AG04450 (cell line): ENCODE results near the gene ITK. TPM values are rescaled to one million over a fixed set of nuclear protein-coding genes. Genes with fewer than 3 reads are reported as not detected.

Experiments
- CTCF ChIA-PET: fragments of 300-600, 350-600 bp; formaldehyde crosslinking; extraction: SDS; loops from one replicate; lab custom pipeline; 2022; ENCODE audit warnings: antibody characterized with exemption, inconsistent platforms; lab: Charles Lee
- POLR2A ChIA-PET: fragments of 350-600 bp; formaldehyde crosslinking; extraction: SDS; loops from one replicate; lab custom pipeline; 2021; ENCODE audit warnings: antibody characterized with exemption, inconsistent platforms; lab: Yijun Ruan, JAX
- DNase-seq: peaks from one replicate; pipeline ENCODE4 v3.0.0-alpha.2; 2011; ENCODE audit warnings: low read depth, low spot score
- H3K27ac ChIP-seq: one replicate; pipeline ENCODE4 v1.5.1; 2012; ENCODE audit warnings: low read depth, low read length, control low read depth
- H3K27me3 ChIP-seq: one replicate; pipeline ENCODE4 v1.6.0; 2012; ENCODE audit warnings: low read length; ENCODE audit not compliant: control insufficient read depth, insufficient read depth
- H3K4me3 ChIP-seq: 2 replicates; pipeline ENCODE4 v1.5.1; 2011; ENCODE audit warnings: mild to moderate bottlenecking, low read depth, low read length, control low read depth
- H3K9me3 ChIP-seq: 2 replicates; pipeline ENCODE4 v1.5.1; 2012; ENCODE audit warnings: low read length; ENCODE audit not compliant: control insufficient read depth, insufficient read depth
- CTCF ChIP-seq: IDR thresholded peaks from 2 replicates; pipeline ENCODE4 v1.5.1; 2011; ENCODE audit warnings: low read depth, low read length, control low read depth, inconsistent platforms
- polyA plus RNA-seq: library from polyadenylated mRNA; depleted of rRNA; stranded (reverse); fragments of >200 nt; gene quantifications from 2 replicates; pipeline ENCODE4 v1.2.3, GENCODE V29; 2011

The ITK gene
- polyA plus RNA-seq, 1 experiment: not detected

- ChIA-PET POLR2A (no interaction called here), CTCF (no interaction called here)
- Histone ChIP-seq H3K27ac (no peak overlapping the region), H3K4me3 (no peak overlapping the region), H3K9me3 (no peaks in the 10 kb centered on the region), H3K27me3 (no peaks in the 10 kb centered on the region)
- TF ChIP-seq CTCF: no peak
- no peak for DNase-seq
Measured at GRCh38 chr5:157196045-157196444, 15.4 kb downstream of the ITK start.

- Histone ChIP-seq H3K27ac (no peak overlapping the region), H3K9me3 (no peaks in the 10 kb centered on the region), H3K4me3 (no peak overlapping the region), H3K27me3 (no peaks in the 10 kb centered on the region)
- TF ChIP-seq CTCF: no peak
- DNase-seq: no peak
- CTCF ChIA-PET: no interaction called here
- POLR2A ChIA-PET: no interaction called here
Measured at GRCh38 chr5:157197086-157197485, 16.4 kb downstream of the ITK start.

- ChIA-PET CTCF (no interaction called here), POLR2A (no interaction called here)
- DNase-seq: no peak
- Histone ChIP-seq H3K27me3 (no peaks in the 10 kb centered on the region), H3K27ac (no peak overlapping the region), H3K4me3 (no peak overlapping the region), H3K9me3 (no peaks in the 10 kb centered on the region)
- no peak for TF ChIP-seq CTCF
Measured at GRCh38 chr5:157198277-157198986, 17.8 kb downstream of the ITK start.

GRCh38 chr5:157201857-157202256 lies 21.2 kb downstream of the ITK start:
- CTCF ChIA-PET: no interaction called here
- no peak for DNase-seq
- Histone ChIP-seq H3K9me3 (no peaks in the 10 kb centered on the region), H3K27me3 (no peaks in the 10 kb centered on the region), H3K4me3 (no peak overlapping the region), H3K27ac (no peak overlapping the region)
- POLR2A ChIA-PET: no interaction called here
- TF ChIP-seq CTCF: no peak

- ChIA-PET POLR2A (no interaction called here), CTCF (no interaction called here)
- Histone ChIP-seq H3K9me3 (no peaks in the 10 kb centered on the region), H3K27ac (no peak overlapping the region), H3K4me3 (no peak overlapping the region), H3K27me3 (no peaks in the 10 kb centered on the region)
- no peak for TF ChIP-seq CTCF
- no peak for DNase-seq
Measured at GRCh38 chr5:157203417-157203816, 22.8 kb downstream of the ITK start.
